HG02885 (cell line): Measurements from ENCODE around the gene SAXO1.

ENCODE experiments used
- ATAC-seq: cut with Tn5 transposase; IDR thresholded peaks from one replicate; pipeline ENCODE4 v1.9.1; 2021; ENCODE audit warnings: mild to moderate bottlenecking; ENCODE audit not compliant: unreplicated experiment, poor library complexity

SAXO1 gene

DNA sequence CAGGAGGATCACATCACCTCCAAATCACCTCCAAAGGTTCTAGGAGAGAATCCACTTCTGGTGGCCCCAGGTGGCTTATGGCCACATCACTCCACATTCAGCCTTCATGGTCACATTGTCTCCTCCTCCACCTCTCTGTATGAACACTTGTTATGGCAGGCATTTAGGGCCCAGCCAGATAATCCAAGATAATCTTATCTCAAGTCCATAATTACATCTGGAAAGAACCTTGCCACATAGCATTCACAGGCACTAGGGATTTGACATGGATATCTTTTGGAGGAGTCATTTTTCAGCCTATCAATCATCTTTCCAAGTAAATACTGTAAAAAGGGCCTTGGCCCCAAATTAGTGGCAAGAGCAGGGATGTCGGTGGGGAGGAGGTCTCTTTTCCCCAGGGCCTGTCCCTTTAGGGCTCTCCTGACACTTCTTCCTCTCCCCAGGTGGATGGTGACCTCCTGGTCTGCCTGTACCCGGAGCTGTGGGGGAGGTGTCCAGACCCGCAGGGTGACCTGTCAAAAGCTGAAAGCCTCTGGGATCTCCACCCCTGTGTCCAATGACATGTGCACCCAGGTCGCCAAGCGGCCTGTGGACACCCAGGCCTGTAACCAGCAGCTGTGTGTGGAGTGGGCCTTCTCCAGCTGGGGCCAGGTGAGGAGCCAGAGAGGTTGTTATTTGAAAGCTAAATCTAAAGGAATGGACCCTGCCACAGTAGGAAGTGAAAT, 140.9 kb downstream of the SAXO1 start:
- no peak for ATAC-seq

DNA sequence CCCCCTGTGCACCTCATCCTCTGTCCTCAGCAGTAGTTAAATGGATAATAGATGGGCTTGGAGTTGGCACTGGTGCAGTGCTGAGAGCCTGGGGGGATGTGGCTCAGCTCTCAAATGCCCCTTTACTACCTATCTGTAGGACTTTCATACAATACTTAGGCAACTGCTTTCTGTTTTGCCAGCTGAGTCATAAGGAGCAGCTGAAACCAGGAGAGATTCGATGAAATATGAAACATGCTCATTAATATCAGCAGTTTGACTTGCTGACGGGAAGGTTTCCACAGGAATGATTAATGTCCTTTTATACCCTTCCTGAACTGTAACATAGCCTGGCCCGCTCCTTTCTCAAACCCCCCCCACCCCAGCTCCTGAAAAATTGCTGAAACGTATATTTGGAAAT, 142.6 kb downstream of the SAXO1 start:
- ATAC-seq: no peak

DNA sequence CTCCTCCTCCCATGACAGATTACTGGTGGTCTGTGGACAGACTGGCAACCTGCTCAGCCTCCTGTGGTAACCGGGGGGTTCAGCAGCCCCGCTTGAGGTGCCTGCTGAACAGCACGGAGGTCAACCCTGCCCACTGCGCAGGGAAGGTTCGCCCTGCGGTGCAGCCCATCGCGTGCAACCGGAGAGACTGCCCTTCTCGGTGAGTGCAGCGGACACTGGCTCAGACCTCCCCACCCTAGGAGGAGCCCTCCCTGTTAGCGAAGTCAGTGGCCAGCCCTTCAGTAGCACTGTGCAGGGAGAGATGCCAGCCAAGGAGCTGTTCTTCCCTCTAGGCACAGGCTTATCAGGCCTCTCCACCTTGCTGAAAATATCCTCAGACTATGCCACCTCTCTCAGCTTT, 143.5 kb downstream of the SAXO1 start:
- no peak for ATAC-seq

GRCh38 chr9:18888290-18888689, 144.7 kb downstream of the SAXO1 start:
- no peak for ATAC-seq

- ATAC-seq: no peak
Measured at GRCh38 chr9:18887546-18887945, 145.5 kb downstream of the SAXO1 start.

DNA sequence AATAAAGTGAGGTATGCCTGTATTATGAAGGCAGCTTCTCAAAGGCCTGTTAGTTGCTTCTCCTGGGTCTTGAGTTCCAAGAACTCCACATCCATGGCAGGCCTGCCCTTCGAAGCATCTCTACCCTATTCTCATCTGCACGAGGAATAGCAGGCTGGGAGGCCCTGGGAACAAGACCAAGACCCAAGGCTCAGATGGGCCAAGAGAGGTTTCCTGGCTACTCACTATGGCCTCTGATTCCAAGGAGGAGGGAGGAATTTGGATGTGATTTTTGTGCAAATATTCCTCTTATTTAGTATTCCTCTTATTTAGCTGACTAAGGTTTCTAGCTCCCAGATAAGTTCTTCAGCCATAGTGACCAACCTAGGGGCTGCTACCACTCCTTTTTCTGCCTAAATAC, 151.3 kb downstream of the SAXO1 start:
- no peak for ATAC-seq

DNA sequence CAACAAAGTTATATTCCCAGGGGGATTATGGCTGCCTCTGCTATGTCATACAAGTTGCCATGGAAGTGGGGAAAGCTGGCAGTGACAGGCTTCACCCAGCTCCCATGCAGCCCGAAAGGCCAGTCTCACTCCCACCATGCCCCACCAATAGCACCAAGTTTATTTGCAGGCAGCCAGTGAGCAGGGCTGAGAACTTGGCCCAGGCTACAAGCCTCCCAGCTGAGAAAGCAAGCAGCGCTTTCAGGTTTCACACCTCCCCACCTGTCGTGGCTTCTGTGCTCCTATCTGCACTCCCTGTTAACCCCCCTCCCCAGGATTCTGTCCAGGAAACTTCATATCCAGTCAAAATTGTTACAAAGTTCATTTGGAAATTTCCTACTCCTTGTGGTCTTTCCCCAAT, 155.0 kb downstream of the SAXO1 start:
- no peak for ATAC-seq
